Adrenal gland (tissue), 12 donors: ENCODE data around the gene TACC2. TPM values are rescaled to one million over a fixed set of nuclear protein-coding genes. Genes with fewer than 3 reads are reported as not detected.

Experiments
- DNase-seq, 7 donors: peaks; one replicate each; pipeline ENCODE4 v3.0.0-alpha.2; 2019 to 2020
- H3K27ac ChIP-seq, 5 donors: fragments of 200-600 bp; sonication (generic) in 4 of 5; 1 replicate in 3 of 5; 2 replicates in 2 of 5; pipeline versions ENCODE4 v1.5.1 to v1.8.0; 2016 to 2020; ENCODE audit warnings: mild to moderate bottlenecking in 1 of 5
- H3K27me3 ChIP-seq: fragments of 200-600 bp; 2 replicates; pipeline ENCODE4 v1.8.0; 2021
- H3K36me3 ChIP-seq, 2 donors: fragments of 200-600 bp; replicated peaks in 1 of 2; 1 replicate in 1 of 2; 2 replicates in 1 of 2; pipeline versions ENCODE4 v1.5.1 to v1.8.0; 2018 to 2022
- H3K4me1 ChIP-seq, 2 donors: fragments of 200-600 bp; replicated peaks in 1 of 2; 1 replicate in 1 of 2; 2 replicates in 1 of 2; pipeline versions ENCODE4 v1.5.1 to v1.8.0; 2018 to 2021
- H3K4me3 ChIP-seq, 4 donors: fragments of 200-600 bp; sonication (generic) in 3 of 4; one replicate each; pipeline ENCODE4 v1.5.1; 2016 to 2018
- H3K9me3 ChIP-seq, 3 donors: fragments of 200-600 bp; sonication (generic) in 1 of 3; replicated peaks in 1 of 3; 1 replicate in 2 of 3; 2 replicates in 1 of 3; pipeline versions ENCODE4 v1.5.1 to v1.8.0; 2016 to 2021
- POLR2A ChIP-seq, 2 donors: fragments of 450-650 bp; IDR thresholded peaks; one replicate each; pipeline ENCODE4 v1.6.1; 2017; ENCODE audit warnings: antibody characterized with exemption in 2 of 2, mild to moderate bottlenecking in 2 of 2, moderate library complexity in 1 of 2
- WGBS, 4 donors: extraction: QIAGEN DNeasy Blood & Tissue Kit in 2 of 4; methylation state at CpG; one replicate each; pipeline versions ENCODE4 v1.1.5 to v1.1.7; 2013 to 2017; 5-methylcytosine and 5-hydroxymethylcytosine counted together
- intact Hi-C, 2 donors: fragments of 100-400 bp; cut with DNase I; formaldehyde crosslinking; loops; one replicate each; pipeline versions ENCODE4 v1.14.1 to v1.15.0; 2022 to 2023
- polyA plus RNA-seq, 3 donors: library from polyadenylated mRNA; stranded (reverse); fragments of 200-250 nt in 2 of 3; fragments of 350-450 nt in 1 of 3; fragmentation: Illumina TruSeq in 1 of 3; extraction: RNeasy Lipid Tissue Mini Kit (QIAGEN cat#74804) in 1 of 3; gene quantifications; one replicate each; pipeline ENCODE4 v1.2.3, GENCODE V29; 2013 to 2014
- total RNA-seq, 9 donors: library from RNA; depleted of rRNA in 4 of 9; stranded (reverse); fragments of >200 nt in 4 of 9; fragments of 120-200 nt in 1 of 9; fragmentation: NEBNext Ultra II Directional in 1 of 9; extraction: Animal tissue kit (Norgen Biotek cat#: 25700) in 1 of 9; gene quantifications; one replicate each; pipeline versions ENCODE4 v1.1.0 to v1.2.4, GENCODE V29; 2013 to 2023
- TF ChIP-seq, protein P1 (sequence below), 6 experiments: fragments of 450-650 bp in 4 of 6; fragments of 200-600 bp in 2 of 6; sonication (generic) in 1 of 6; IDR thresholded peaks; 1 replicate in 5 of 6; 2 replicates in 1 of 6; pipeline versions ENCODE4 v1.5.1 to v1.8.0; 2016 to 2021; ENCODE audit warnings: antibody characterized with exemption in 6 of 6, mild to moderate bottlenecking in 2 of 6, moderate library complexity in 1 of 6
- donor health status: healthy with polysubstance abuse.
- donor health status: Bipolar disorder and iron deficiency.
- donor health status: DM: yes; HTN: yes; CAD: no.
- donor health status: DM: no; HTN: no; CAD: no.
- donor health status: DM: no; HTN: no; CAD: no.
- donor health status: DM: yes; HTN: yes; CAD: no.

Gene TACC2
- total and polyA plus RNA-seq, 12 donors, result 11.3 to 45.7 (median 26.3) TPM

DNA sequence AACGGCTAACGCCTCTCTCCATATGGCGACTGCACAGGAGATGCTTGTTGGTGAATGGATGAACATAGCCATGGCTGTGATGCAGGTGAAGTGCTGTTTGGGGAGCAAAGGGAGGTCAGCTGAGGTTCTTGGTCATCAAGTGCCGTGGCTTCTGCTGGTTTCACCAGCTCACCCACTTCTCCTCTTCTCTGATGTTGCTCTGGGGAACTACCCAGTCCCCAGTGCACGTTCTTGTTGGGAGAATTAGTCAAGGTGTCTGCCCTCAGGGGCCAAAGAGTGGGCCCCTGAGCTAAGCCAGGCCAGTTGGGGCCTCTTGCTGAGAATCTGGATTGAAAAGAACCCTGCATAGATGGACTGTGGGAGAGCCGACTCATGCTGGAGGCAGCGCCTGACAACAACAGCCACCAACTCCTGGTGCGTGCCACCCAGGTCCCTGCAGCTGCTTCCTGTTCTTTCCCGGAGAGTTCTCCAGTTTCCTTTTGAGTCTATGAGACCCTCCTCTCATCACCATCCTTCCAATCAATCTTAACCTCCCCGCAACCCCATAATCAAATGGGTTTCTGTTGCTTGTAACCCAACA lies 285.1 kb downstream of the TACC2 start:
- no peak overlapping the region for H3K4me3 ChIP-seq
- peak in 1 of 7 donors; percentile 27 for DNase-seq
- intact Hi-C loops, result no loop called here
- no peaks in the 10 kb centered on the region for H3K9me3 ChIP-seq
- no peaks in the 10 kb centered on the region for H3K27me3 ChIP-seq
- H3K27ac ChIP-seq, result no peak overlapping the region
- 79 to 94% (median 87%) methylated on average over 8 to 10 of the region's 10 CpGs for WGBS, 4 donors
- no peaks in the 10 kb centered on the region for H3K36me3 ChIP-seq
- TF ChIP-seq POLR2A (IDR thresholded peaks at IDR 0.05), result no peak
- TF ChIP-seq, protein P1, sequence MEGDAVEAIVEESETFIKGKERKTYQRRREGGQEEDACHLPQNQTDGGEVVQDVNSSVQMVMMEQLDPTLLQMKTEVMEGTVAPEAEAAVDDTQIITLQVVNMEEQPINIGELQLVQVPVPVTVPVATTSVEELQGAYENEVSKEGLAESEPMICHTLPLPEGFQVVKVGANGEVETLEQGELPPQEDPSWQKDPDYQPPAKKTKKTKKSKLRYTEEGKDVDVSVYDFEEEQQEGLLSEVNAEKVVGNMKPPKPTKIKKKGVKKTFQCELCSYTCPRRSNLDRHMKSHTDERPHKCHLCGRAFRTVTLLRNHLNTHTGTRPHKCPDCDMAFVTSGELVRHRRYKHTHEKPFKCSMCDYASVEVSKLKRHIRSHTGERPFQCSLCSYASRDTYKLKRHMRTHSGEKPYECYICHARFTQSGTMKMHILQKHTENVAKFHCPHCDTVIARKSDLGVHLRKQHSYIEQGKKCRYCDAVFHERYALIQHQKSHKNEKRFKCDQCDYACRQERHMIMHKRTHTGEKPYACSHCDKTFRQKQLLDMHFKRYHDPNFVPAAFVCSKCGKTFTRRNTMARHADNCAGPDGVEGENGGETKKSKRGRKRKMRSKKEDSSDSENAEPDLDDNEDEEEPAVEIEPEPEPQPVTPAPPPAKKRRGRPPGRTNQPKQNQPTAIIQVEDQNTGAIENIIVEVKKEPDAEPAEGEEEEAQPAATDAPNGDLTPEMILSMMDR (IDR thresholded peaks at IDR 0.05), result no peak
- H3K4me1 ChIP-seq, result no peaks in the 10 kb centered on the region

DNA sequence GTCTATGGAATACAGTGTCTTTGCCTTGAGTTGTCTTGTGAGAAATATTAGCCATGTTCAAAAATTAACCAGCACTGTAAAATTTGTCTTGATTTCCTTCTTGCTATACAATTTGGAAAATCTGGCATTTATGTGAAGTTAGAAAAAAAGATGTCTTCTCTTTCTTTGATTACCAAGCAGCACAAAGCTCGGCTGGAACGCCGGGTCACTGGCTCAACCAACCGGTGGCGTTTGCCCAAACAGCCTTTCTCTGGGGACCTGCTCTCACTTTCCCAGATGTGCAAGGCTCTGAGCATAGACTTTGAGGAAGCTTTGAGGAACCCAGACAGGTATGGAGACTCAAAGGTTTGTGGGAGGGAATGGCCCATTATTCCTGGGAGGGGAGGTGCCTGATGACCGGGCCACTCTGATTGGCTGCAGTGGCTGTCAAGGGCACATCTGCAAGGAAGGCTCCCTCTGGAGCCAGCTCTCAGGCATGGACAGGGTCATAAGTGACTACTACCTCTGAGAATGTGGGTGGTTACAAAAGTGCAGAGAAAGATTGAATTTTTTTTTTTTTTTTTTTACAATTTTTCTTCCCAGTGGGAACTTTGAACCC lies 287.7 kb downstream of the TACC2 start:
- no peaks in the 10 kb centered on the region for H3K9me3 ChIP-seq
- DNase-seq, result peak in 4 of 7 donors; percentile 29 to 66 (median 53)
- H3K4me3 ChIP-seq, result no peak overlapping the region
- intact Hi-C loops, result no loop called here
- no peaks in the 10 kb centered on the region for H3K4me1 ChIP-seq
- H3K36me3 ChIP-seq, result no peaks in the 10 kb centered on the region
- H3K27ac ChIP-seq, result no peak overlapping the region
- TF ChIP-seq, protein P1 (IDR thresholded peaks at IDR 0.05), result no peak
- no peak for TF ChIP-seq POLR2A (IDR thresholded peaks at IDR 0.05)
- no peaks in the 10 kb centered on the region for H3K27me3 ChIP-seq
- WGBS, 4 donors, result 90 to 96% (median 93%) methylated on average over 6 of the region's 6 CpGs

DNA sequence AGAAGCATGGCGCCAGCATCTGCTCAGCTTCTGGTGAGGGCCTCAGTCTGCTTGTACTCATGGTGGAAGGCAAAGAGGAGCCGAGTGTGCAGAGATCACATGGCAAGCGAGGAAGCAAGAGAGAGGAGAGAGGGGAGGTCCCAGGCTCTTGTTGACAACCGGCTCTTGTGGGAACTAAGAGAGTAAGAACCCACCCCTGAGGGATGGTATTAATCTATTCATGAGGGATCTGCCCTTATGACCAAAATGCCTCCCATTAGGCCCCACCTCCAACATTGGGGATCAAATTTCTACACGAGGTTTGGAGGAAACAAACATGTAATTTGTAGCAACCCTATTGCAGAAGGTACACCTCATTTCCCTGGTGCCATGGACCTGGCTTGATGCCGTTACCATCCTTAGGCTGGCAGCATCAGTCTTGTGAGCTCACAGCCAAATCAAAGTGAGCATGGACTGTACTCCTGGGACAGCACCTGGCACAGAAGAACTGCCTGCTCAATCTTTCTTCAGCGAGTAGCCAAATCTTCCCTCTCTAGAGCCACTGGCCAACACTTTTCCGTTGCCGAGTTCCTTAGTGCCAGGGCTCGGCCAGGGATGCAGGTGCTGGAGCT lies 288.7 kb downstream of the TACC2 start:
- WGBS, 4 donors, result 78 to 88% (median 83%) methylated on average over 6 to 10 of the region's 10 CpGs
- no peaks in the 10 kb centered on the region for H3K4me1 ChIP-seq
- no peak for TF ChIP-seq POLR2A (IDR thresholded peaks at IDR 0.05)
- TF ChIP-seq, protein P1 (IDR thresholded peaks at IDR 0.05), result no peak
- no peak overlapping the region for H3K4me3 ChIP-seq
- intact Hi-C loops, result no loop called here
- no peaks in the 10 kb centered on the region for H3K36me3 ChIP-seq
- no peaks in the 10 kb centered on the region for H3K9me3 ChIP-seq
- no peak overlapping the region for H3K27ac ChIP-seq
- H3K27me3 ChIP-seq, result no peaks in the 10 kb centered on the region
- DNase-seq, result peak in 1 of 7 donors; percentile 39

DNA sequence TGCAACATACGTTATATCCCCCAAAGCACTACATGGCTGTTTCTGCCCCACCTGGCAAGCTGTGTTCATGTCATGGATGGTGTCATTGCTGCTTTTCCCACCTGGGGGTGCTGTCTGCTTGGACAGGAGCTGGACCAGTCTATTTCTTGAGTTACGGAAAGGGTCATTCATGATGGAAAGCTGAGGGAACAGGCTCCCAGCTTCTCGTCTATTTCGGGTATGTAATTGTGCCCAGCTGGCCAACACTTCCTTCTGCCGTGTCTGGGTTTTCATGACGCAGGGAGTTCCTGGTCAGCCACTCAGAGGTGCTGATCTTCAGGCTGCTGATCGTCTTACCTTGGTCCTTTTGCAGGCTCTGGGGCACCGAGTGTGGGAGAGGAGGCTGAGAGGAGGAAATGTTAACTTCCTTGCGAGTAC lies 290.8 kb downstream of the TACC2 start:
- Histone ChIP-seq H3K27me3 (no peaks in the 10 kb centered on the region), H3K4me3 (no peak overlapping the region), H3K9me3 (no peaks in the 10 kb centered on the region), H3K4me1 (no peaks in the 10 kb centered on the region), H3K27ac (no peak overlapping the region), H3K36me3 (no peaks in the 10 kb centered on the region)
- intact Hi-C loops, result no loop called here
- WGBS, 4 donors, result 26 to 33% (median 29%) methylated on average over 8 to 9 of the region's 9 CpGs
- TF ChIP-seq POLR2A (IDR thresholded peaks at IDR 0.05), result no peak
- TF ChIP-seq, protein P1 (IDR thresholded peaks at IDR 0.05), result peak in 4 of 6 experiments; percentile 38 to 59 (median 42)
- DNase-seq, result peak in 4 of 7 donors; percentile 31 to 62 (median 52)
